H1 (cell line): ENCODE results near the gene TRIB2. TPM values are rescaled to one million over a fixed set of nuclear protein-coding genes. Genes with fewer than 3 reads are reported as not detected.

Experiments
- CTCF ChIP-seq, 3 experiments: IDR thresholded peaks; 1 replicate in 2 of 3; 2 replicates in 1 of 3; pipeline versions ENCODE4 v1.5.1 to v1.6.1; 2011; ENCODE audit warnings: low read length in 3 of 3, mild to moderate bottlenecking in 3 of 3, inconsistent platforms in 2 of 3, low read depth in 1 of 3, moderate library complexity in 1 of 3; ENCODE audit not compliant: insufficient read depth in 1 of 3; ENCODE audit errors: control extremely low read depth in 1 of 3
- POLR2AphosphoS5 ChIP-seq: IDR thresholded peaks from 2 replicates; pipeline ENCODE4 v1.6.1; 2011; ENCODE audit warnings: low read depth, low read length
- SP4 ChIP-seq: IDR thresholded peaks from 2 replicates; pipeline ENCODE4 v1.6.1; 2012; ENCODE audit warnings: low read length, inconsistent platforms
- polyA plus RNA-seq, 7 experiments: library from polyadenylated mRNA; depleted of rRNA in 3 of 7; stranded (reverse) in 5 of 7; unstranded in 2 of 7; fragments of >200 nt in 5 of 7; fragments of 200-250 nt in 2 of 7; gene quantifications; 1 replicate in 5 of 7; 2 replicates in 1 of 7; 4 replicates in 1 of 7; pipeline versions ENCODE4 v1.2.1 to v1.2.3, GENCODE V29; 2011 to 2013; ENCODE audit warnings: missing spikeins in 2 of 7, mixed read lengths in 2 of 7
- total RNA-seq: library from RNA; stranded (reverse); fragmentation: NEBNext Ultra II Directional; extraction: Animal tissue kit (Norgen Biotek cat#: 25700); gene quantifications from 2 replicates; pipeline ENCODE4 v1.2.1, GENCODE V29; 2021

TRIB2 gene
- total and polyA plus RNA-seq, 2 of the 8 experiments (the other 6 are each of a cell fraction or from before 2014, with no cell fraction given): 40.8 to 57.0 TPM

GRCh38 chr2:12741380-12741779, 24.6 kb downstream of the TRIB2 start (continued):
- TF ChIP-seq CTCF (IDR thresholded peaks at IDR 0.05; ENCODE audit: control extremely low read depth in 1 of 3, insufficient read depth in 1 of 3, low read depth in 1 of 3, low read length in 3 of 3) (no peak), SP4 (no peak), POLR2AphosphoS5 (no peak)
